NCI-H2029 (cell line): ENCODE measurements around the gene CLOCK.

ENCODE experiments used
- DNase-seq: peaks from one replicate; lab custom pipeline; 2025; lab: John Stamatoyannopoulos, UW

Gene CLOCK

DNA sequence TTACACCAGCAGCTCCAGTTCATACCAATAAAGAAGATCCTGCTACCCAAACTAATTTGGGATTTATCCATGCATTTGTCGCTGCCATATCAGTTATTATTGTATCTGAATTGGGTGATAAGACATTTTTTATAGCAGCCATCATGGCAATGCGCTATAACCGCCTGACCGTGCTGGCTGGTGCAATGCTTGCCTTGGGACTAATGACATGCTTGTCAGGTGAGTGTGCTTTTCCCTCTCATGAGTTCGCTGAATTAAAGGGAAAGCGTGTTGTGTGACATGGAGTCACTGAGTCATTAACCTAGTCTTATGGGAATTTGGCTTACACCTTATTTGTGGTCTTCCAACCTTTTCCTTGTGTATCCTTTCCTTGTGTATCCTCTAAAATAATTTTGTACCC lies 135.1 kb downstream of the CLOCK start:
- DNase-seq = no peak

- no peak for DNase-seq
Observed at GRCh38 chr4:55410431-55410830, 136.3 kb downstream of the CLOCK start.

DNA sequence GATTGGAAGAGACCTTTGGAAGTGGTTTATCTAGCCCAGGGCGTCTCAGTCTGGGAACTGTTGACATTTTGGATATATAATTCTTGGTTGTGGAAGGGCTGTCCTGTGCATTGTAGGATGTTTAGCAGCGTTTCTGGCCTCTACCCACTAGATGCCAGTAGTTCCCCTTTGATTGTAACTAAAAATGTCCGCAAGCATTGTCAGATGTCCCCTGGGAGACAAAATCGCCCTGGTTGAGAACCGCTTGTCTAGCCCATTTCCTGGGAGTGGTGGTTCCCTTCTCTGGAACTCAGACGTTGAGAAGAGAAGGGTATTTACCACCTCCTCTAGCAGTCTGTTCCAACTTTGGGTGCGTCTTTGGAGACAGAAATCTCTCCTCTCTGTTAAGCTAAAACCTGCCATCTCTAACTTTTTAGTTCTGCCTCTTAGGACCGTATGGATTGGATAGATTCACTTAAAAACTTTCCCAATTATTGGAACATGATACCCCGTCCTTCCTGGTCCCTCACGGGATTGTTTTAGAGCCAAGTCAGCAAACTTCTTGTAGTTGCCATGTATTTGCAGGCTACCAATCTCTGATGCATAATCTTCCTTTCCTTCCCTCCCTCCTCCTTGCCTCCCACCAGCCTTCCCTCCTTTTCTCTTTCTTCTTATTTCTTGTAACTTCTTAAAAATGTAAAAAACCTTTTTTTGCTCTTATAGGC lies 137.1 kb downstream of the CLOCK start:
- DNase-seq = no peak

DNA sequence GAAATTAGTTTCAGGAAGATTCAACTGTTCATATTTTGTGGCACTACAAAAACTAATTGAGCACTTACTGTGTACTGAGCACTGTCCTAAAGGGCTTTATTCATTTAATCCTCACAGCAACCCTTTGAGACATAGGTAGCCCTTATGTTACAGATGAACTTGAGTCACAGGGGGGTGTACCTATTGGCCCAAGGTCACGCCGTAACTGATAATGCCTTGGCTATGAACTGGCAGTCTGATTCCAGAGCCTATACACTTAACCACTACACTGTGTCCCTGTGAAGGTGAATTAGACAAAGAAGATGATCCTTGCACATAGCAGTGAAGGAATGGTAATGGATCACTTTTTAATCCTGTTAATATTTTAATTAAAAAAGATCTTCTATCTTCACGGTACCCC lies 138.9 kb downstream of the CLOCK start:
- DNase-seq = no peak

GRCh38 chr4:55407119-55407518 lies 139.6 kb downstream of the CLOCK start:
- DNase-seq = no peak

GRCh38 chr4:55406545-55406944 lies 140.2 kb downstream of the CLOCK start:
- DNase-seq = no peak

DNA sequence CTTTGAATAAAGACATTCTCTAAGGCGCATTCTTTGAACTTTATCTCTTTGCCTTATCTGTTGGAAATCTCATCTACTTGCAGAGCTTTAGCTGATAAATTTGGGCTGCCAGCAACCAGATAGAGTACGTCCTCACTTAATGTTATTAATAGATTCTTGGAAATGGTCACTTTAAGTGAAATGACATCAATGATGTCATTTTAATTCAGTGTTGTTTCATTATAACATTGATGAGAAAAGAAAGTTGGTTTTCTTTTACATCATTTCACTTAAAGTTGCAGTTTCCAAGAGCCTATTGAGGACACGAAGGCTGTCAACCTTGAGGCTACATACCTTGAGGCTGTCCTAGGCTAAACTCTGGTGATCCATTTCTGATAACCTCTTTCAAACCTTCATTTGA lies 141.6 kb downstream of the CLOCK start:
- DNase-seq = no peak

DNA sequence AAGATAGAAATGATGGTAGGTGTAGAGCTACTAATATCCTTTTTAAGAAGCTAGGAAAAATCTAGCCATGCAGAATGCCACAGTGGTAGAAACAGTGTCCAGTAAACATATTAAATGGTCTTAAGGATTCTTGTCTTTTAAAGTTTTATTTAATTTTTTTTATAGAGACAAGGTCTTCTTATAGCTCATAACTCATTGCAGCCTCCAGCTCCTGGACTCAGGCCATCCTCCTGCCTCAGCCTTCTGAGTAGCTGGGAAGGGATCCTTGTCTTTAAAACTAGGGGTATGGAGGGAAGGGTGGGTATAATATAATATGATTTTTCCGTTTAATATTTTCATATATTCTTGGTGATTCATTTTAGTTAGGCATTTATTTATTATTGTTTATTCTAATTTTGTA lies 147.1 kb downstream of the CLOCK start:
- DNase-seq = no peak

GRCh38 chr4:55398966-55399365 lies 147.7 kb downstream of the CLOCK start:
- no peak for DNase-seq

DNA sequence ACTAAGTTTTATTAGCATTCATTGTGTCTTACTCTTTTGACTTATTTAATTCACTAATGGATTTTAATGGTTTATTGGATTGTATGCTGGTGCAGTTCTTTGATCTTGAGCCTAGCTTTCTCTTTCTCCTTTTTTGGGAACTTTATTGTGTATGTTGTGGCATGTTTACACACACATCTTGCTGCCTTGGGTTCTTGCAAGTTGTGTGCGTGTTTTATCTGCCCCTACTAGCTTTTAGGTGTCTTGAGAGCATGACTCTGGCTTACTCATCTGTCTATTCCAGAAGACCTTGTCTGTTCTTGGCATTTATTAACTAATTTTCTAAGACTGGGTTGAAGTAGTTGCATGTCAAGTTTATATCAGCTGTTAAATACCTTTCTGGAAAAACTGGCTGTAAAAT lies 148.2 kb downstream of the CLOCK start:
- DNase-seq = no peak

DNA sequence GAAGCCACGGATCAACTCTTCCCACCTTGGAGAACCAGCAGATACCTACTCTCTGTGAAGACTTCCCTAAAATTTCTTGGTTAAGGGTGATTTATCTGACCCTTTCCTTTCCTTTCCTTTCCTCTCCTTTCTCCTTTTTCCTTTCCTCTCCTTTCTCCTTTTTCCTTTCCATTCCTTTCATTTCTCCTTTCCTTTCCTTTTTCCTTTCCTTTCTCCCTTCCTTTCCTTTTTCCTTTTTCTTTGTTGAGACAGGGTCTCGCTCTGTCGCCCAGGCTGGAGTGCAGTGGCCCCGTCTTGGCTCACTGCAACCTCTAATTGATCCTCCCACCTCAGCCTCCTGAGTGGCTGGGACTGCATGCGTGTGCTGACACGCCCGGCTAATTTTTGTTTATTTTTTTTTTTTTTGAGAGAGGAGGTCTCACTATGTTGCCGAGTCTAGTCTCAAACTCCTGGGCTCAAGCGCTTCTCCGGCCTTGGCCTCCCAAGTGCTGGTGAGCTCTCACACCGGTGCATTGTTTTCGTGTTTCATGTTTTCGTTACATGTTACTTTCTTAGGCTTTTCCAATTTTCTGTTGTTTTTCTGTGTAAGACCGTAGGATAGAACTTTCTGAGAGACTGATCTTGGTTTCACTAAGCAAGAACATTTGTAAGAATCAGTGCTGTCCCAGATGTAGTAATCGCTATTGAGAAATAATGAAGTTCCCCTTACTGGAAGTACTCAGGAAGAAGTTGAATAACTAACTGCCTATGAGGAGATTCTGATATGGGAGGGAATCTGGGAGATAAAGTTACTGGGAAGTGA lies 149.0 kb downstream of the CLOCK start:
- DNase-seq = no peak

GRCh38 chr4:55397126-55397436 lies 149.6 kb downstream of the CLOCK start:
- DNase-seq = no peak

GRCh38 chr4:55396308-55397125 lies 150.2 kb downstream of the CLOCK start:
- DNase-seq = no peak

- peak; percentile 87 for DNase-seq
Observed at GRCh38 chr4:55395529-55396307, 151.0 kb downstream of the CLOCK start, which contains the start of gene TMEM165. Gene TMEM165 (plus strand): TSS chr4:55395957. CDS start chr4:55396190, 233 bp downstream.

- no peak for DNase-seq
Observed at GRCh38 chr4:55395218-55395528, 151.5 kb downstream of the CLOCK start.

DNA sequence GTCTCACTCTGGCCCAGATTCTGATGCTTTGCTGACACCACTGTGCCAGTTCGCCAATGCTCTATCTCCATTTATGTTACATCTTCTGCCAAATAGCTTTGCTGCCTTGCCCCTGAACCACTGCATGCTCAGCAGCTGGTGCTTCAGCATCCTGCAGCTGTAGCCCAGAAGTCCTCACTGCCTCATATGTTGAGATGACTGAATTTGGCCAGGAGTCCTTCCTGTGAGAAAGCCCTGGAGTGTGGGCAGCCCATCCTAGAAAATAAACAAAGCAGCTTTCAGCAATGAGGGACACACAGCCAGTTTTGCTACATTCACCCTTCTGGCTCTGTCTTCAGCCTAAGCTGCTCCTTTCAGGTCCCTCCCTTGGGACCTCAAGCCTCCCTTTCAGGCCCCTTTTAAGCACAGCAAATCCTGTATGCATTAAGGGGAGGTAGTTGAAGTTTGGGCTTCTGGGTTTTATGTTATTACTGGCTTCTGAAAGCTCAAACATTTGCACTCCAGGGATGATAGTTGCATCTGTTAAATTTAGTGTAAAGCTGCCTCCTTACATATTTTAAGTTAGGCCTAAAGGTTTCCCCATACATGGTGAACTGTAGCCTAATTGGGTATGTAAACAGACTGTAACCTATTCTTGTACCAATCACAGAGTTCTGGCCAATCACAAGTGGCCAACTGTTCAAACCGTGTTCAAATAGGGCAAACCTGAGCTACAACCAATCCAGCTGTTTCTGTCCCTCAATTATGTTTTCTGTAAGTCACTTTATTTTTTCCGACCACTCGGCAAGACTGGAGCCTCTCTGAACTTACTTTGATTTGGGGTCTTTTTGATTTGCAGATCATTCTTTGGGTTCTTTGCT lies 153.0 kb downstream of the CLOCK start:
- peak; percentile 29 for DNase-seq

- DNase-seq = no peak
Observed at GRCh38 chr4:55386840-55387239, 159.9 kb downstream of the CLOCK start.

DNA sequence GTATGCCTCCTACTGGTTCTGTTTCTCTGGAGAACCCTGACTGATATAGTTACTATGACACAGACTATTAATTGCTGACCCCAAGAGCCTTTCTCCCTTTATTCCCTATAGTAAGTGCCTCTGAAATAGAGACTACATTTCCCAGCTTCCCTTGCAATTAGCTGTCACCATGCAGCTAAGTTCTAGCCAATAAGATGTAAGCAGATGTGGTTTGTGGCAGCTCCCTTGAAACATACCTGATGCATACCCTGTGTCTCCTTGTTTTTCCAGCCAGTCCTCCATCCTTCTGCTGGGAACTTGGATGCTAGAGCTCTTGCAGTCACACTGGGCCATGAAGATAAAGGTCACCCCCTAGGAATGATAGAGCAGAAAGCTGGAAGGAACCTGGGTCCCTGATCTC lies 160.6 kb downstream of the CLOCK start:
- no peak for DNase-seq

GRCh38 chr4:55385201-55385649 lies 161.5 kb downstream of the CLOCK start:
- no peak for DNase-seq

DNA sequence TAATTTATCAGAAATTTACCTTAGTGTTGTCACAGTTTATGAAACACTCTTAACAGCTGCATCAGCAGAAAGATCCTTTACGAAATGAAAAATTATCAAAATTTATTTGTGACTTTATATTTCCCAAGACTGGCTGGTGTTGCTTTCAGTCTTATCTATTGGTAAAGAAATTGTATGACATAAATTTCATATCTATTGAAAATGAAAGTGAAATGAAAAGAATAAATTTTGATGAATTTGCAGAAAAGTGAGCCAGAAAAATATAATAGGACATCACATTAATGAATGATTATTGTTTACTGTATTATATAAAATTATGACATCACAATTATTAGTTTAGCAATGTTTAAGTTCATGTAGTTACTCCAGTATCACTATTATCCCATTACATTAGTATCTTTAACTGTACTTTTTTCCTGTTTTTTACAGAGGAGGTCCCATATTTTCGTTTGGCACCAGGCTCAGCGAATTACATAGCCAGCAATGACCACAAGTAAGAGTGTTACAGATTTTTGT lies 164.2 kb downstream of the CLOCK start:
- no peak for DNase-seq

DNA sequence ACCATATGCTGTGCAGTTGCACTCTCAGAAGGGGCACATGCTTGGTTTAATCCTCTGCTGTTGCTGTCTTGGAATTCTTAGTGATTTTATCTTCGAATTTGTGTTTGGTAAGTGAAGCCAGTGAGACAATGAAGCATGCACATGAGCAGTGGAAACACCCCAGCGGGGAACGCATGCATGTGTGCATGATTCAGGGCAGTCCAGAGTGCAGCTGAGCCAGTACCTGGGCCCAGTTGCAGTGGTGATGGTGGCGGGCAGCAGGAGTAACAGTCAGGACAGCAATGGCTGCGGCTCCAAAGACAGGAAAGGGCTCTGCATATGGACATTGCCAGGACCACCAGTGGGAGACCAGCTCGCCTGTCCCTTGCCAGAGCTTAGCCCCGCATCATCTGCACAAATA lies 165.2 kb downstream of the CLOCK start:
- DNase-seq = no peak
